Activated naive CD8-positive, alpha-beta T cell treated with anti-CD3 and anti-CD28 coated beads, Interleukin-2, amount 50 U/mL, for 24 hours (primary cell): ENCODE data around the gene NEDD4L.

ENCODE experiments used
- ATAC-seq: fragments of 150-1000 bp; cut with Tn5 transposase; one replicate; pipeline ENCODE4 v1.10.0; 2021
- DNase-seq: peaks from one replicate; pipeline ENCODE4 v3.0.0; 2021
- H3K27ac Mint-ChIP-seq: one replicate; pipeline ENCODE4 v1.8.0; 2021; ENCODE audit warnings: mild to moderate bottlenecking, mixed read lengths
- H3K27me3 Mint-ChIP-seq: one replicate; pipeline ENCODE4 v1.8.0; 2021; ENCODE audit warnings: mixed read lengths
- H3K36me3 Mint-ChIP-seq: one replicate; pipeline ENCODE4 v1.8.0; 2021; ENCODE audit warnings: low read depth, mixed read lengths
- H3K4me1 Mint-ChIP-seq: one replicate; pipeline ENCODE4 v1.8.0; 2021; ENCODE audit warnings: mixed read lengths
- H3K4me3 Mint-ChIP-seq: one replicate; pipeline ENCODE4 v1.8.0; 2021; ENCODE audit warnings: mild to moderate bottlenecking, moderate library complexity, mixed read lengths
- H3K9me3 Mint-ChIP-seq: one replicate; pipeline ENCODE4 v1.8.0; 2021; ENCODE audit warnings: mixed read lengths

NEDD4L gene

GRCh38 chr18:58299936-58300335 is 255.9 kb downstream of the NEDD4L start:
- H3K36me3 Mint-ChIP-seq: no peaks in the 10 kb centered on the region
- no peak overlapping the region for H3K4me3 Mint-ChIP-seq
- no peak overlapping the region for H3K27ac Mint-ChIP-seq
- ATAC-seq (no peak), DNase-seq (no peak)
- peaks cover 63% of the 10 kb centered on the region for H3K4me1 Mint-ChIP-seq
- H3K9me3 Mint-ChIP-seq: no peaks in the 10 kb centered on the region
- H3K27me3 Mint-ChIP-seq: no peaks in the 10 kb centered on the region

GRCh38 chr18:58300867-58301266 is 256.8 kb downstream of the NEDD4L start:
- peaks cover 4% of the 10 kb centered on the region for H3K9me3 Mint-ChIP-seq
- no peak overlapping the region for H3K4me3 Mint-ChIP-seq
- peaks cover 1% of the 10 kb centered on the region for H3K27me3 Mint-ChIP-seq
- peaks cover 1% of the 10 kb centered on the region for H3K36me3 Mint-ChIP-seq
- peaks cover 61% of the 10 kb centered on the region for H3K4me1 Mint-ChIP-seq
- DNase-seq (no peak), ATAC-seq (peak; percentile 60)
- peak overlapping the region; percentile 44 for H3K27ac Mint-ChIP-seq

- Mint-ChIP-seq H3K4me1 (peaks cover 52% of the 10 kb centered on the region), H3K27me3 (peaks cover 2% of the 10 kb centered on the region), H3K4me3 (peak overlapping the region; percentile 33), H3K36me3 (peaks cover 2% of the 10 kb centered on the region), H3K9me3 (peaks cover 9% of the 10 kb centered on the region), H3K27ac (peak overlapping the region; percentile 88)
- DNase-seq (peak; percentile 16), ATAC-seq (peak; percentile 77)
Observed at GRCh38 chr18:58302811-58303210, 258.8 kb downstream of the NEDD4L start.

GRCh38 chr18:58303363-58303762 is 259.3 kb downstream of the NEDD4L start:
- Mint-ChIP-seq H3K4me3 (peak overlapping the region; percentile 33), H3K9me3 (peaks cover 9% of the 10 kb centered on the region), H3K27me3 (peaks cover 2% of the 10 kb centered on the region), H3K27ac (peak overlapping the region; percentile 88), H3K36me3 (peaks cover 2% of the 10 kb centered on the region), H3K4me1 (peaks cover 48% of the 10 kb centered on the region)
- DNase-seq (peak; percentile 27), ATAC-seq (peak; percentile 80)

- Mint-ChIP-seq H3K4me1 (peaks cover 52% of the 10 kb centered on the region), H3K36me3 (peaks cover 2% of the 10 kb centered on the region), H3K27me3 (peaks cover 7% of the 10 kb centered on the region), H3K27ac (no peak overlapping the region), H3K9me3 (peaks cover 9% of the 10 kb centered on the region), H3K4me3 (no peak overlapping the region)
- DNase-seq (no peak), ATAC-seq (no peak)
Observed at GRCh38 chr18:58305792-58306191, 261.8 kb downstream of the NEDD4L start.

GRCh38 chr18:58307441-58307840 is 263.4 kb downstream of the NEDD4L start:
- Mint-ChIP-seq H3K4me1 (peaks cover 49% of the 10 kb centered on the region), H3K9me3 (peaks cover 9% of the 10 kb centered on the region), H3K27ac (no peak overlapping the region), H3K27me3 (peaks cover 7% of the 10 kb centered on the region), H3K36me3 (peaks cover 2% of the 10 kb centered on the region), H3K4me3 (no peak overlapping the region)
- DNase-seq (no peak), ATAC-seq (no peak)

- Mint-ChIP-seq H3K4me1 (peaks cover 42% of the 10 kb centered on the region), H3K9me3 (peaks cover 9% of the 10 kb centered on the region), H3K27me3 (peaks cover 7% of the 10 kb centered on the region), H3K27ac (no peak overlapping the region), H3K4me3 (no peak overlapping the region), H3K36me3 (peaks cover 2% of the 10 kb centered on the region)
- DNase-seq (no peak), ATAC-seq (no peak)
Observed at GRCh38 chr18:58308463-58308862, 264.4 kb downstream of the NEDD4L start.

- no peak for ATAC-seq
Observed at GRCh38 chr18:58309099-58309498, 265.1 kb downstream of the NEDD4L start.

GRCh38 chr18:58309610-58310239 is 265.7 kb downstream of the NEDD4L start:
- no peak for DNase-seq
- Mint-ChIP-seq H3K27ac (no peak overlapping the region), H3K27me3 (peaks cover 7% of the 10 kb centered on the region), H3K4me3 (no peak overlapping the region), H3K9me3 (peaks cover 9% of the 10 kb centered on the region), H3K4me1 (peaks cover 32% of the 10 kb centered on the region), H3K36me3 (peaks cover 2% of the 10 kb centered on the region)
- no peak for ATAC-seq

More at GRCh38 chr18:58309099-58309498, 265.1 kb downstream of the NEDD4L start:
- DNase-seq: no peak
- no peak overlapping the region for H3K27ac Mint-ChIP-seq
- H3K36me3 Mint-ChIP-seq: peaks cover 2% of the 10 kb centered on the region
- H3K9me3 Mint-ChIP-seq: peaks cover 9% of the 10 kb centered on the region
- H3K4me3 Mint-ChIP-seq: no peak overlapping the region
- H3K4me1 Mint-ChIP-seq: peaks cover 35% of the 10 kb centered on the region
- peaks cover 7% of the 10 kb centered on the region for H3K27me3 Mint-ChIP-seq

GRCh38 chr18:58310517-58310916 is 266.5 kb downstream of the NEDD4L start:
- Mint-ChIP-seq H3K27ac (no peak overlapping the region), H3K9me3 (peaks cover 8% of the 10 kb centered on the region), H3K36me3 (peaks cover 2% of the 10 kb centered on the region), H3K4me3 (no peak overlapping the region), H3K27me3 (peaks cover 7% of the 10 kb centered on the region), H3K4me1 (peaks cover 32% of the 10 kb centered on the region)
- DNase-seq (peak; percentile 30), ATAC-seq (peak; percentile 54)

- no peak overlapping the region for H3K4me3 Mint-ChIP-seq
- DNase-seq (no peak), ATAC-seq (no peak)
- H3K9me3 Mint-ChIP-seq: no peaks in the 10 kb centered on the region
- peaks cover 34% of the 10 kb centered on the region for H3K4me1 Mint-ChIP-seq
- H3K27me3 Mint-ChIP-seq: peaks cover 5% of the 10 kb centered on the region
- H3K27ac Mint-ChIP-seq: no peak overlapping the region
- H3K36me3 Mint-ChIP-seq: no peaks in the 10 kb centered on the region
Observed at GRCh38 chr18:58311390-58311789, 267.4 kb downstream of the NEDD4L start.

- H3K36me3 Mint-ChIP-seq: no peaks in the 10 kb centered on the region
- H3K27ac Mint-ChIP-seq: no peak overlapping the region
- no peak overlapping the region for H3K4me3 Mint-ChIP-seq
- no peak for DNase-seq
- no peaks in the 10 kb centered on the region for H3K9me3 Mint-ChIP-seq
- peaks cover 5% of the 10 kb centered on the region for H3K27me3 Mint-ChIP-seq
- no peak for ATAC-seq
- peaks cover 46% of the 10 kb centered on the region for H3K4me1 Mint-ChIP-seq
Observed at GRCh38 chr18:58313491-58314032, 269.5 kb downstream of the NEDD4L start.

- no peak overlapping the region for H3K27ac Mint-ChIP-seq
- no peak for DNase-seq
Observed at GRCh38 chr18:58314284-58314683, 270.3 kb downstream of the NEDD4L start.

GRCh38 chr18:58315041-58315440 is 271.0 kb downstream of the NEDD4L start:
- Mint-ChIP-seq H3K27ac (no peak overlapping the region), H3K9me3 (no peaks in the 10 kb centered on the region), H3K4me3 (no peak overlapping the region), H3K36me3 (no peaks in the 10 kb centered on the region), H3K4me1 (peaks cover 38% of the 10 kb centered on the region), H3K27me3 (no peaks in the 10 kb centered on the region)
- ATAC-seq (no peak), DNase-seq (no peak)

More at GRCh38 chr18:58314284-58314683, 270.3 kb downstream of the NEDD4L start:
- Mint-ChIP-seq H3K9me3 (no peaks in the 10 kb centered on the region), H3K27me3 (peaks cover under 1% of the 10 kb centered on the region), H3K4me3 (no peak overlapping the region), H3K36me3 (no peaks in the 10 kb centered on the region), H3K4me1 (peaks cover 41% of the 10 kb centered on the region)
- ATAC-seq: no peak

- H3K27me3 Mint-ChIP-seq: no peaks in the 10 kb centered on the region
- peaks cover 30% of the 10 kb centered on the region for H3K4me1 Mint-ChIP-seq
- no peaks in the 10 kb centered on the region for H3K9me3 Mint-ChIP-seq
- no peak overlapping the region for H3K27ac Mint-ChIP-seq
- DNase-seq (no peak), ATAC-seq (no peak)
- H3K36me3 Mint-ChIP-seq: no peaks in the 10 kb centered on the region
- H3K4me3 Mint-ChIP-seq: no peak overlapping the region
Observed at GRCh38 chr18:58315739-58316215, 271.8 kb downstream of the NEDD4L start.
